ACC112 (cell line): ENCODE measurements around the gene B4GALT5.

ENCODE experiments used
- H2AFZ ChIP-seq: fragments of 200-600 bp; sonication (generic); one replicate; pipeline ENCODE4 v1.6.0; 2017; ENCODE audit warnings: antibody characterized with exemption, low read length; ENCODE audit not compliant: unreplicated experiment
- H3K27ac ChIP-seq: fragments of 200-600 bp; sonication (generic); 2 replicates; pipeline ENCODE4 v1.5.1; 2014; ENCODE audit warnings: low read depth, mild to moderate bottlenecking, antibody characterized with exemption, low read length, moderate library complexity
- H3K27me3 ChIP-seq: fragments of 200-600 bp; sonication (generic); 2 replicates; pipeline ENCODE4 v1.6.1; 2014; ENCODE audit warnings: mild to moderate bottlenecking, antibody characterized with exemption, low read length, moderate library complexity, mixed read lengths; ENCODE audit not compliant: insufficient read depth
- H3K36me3 ChIP-seq: fragments of 200-600 bp; sonication (generic); 2 replicates; pipeline ENCODE4 v1.6.1; 2016; ENCODE audit warnings: mild to moderate bottlenecking, antibody characterized with exemption, low read length, moderate library complexity, mixed read lengths; ENCODE audit not compliant: insufficient read depth
- H3K4me1 ChIP-seq: fragments of 200-600 bp; sonication (generic); one replicate; pipeline ENCODE4 v1.6.1; 2016; ENCODE audit warnings: low read length, mixed read lengths; ENCODE audit not compliant: insufficient read depth, unreplicated experiment, control insufficient read depth
- H3K4me3 ChIP-seq: fragments of 200-600 bp; sonication (generic); 2 replicates; pipeline ENCODE4 v1.5.1; 2014; ENCODE audit warnings: mild to moderate bottlenecking, low read depth, low read length
- H3K79me2 ChIP-seq: fragments of 200-600 bp; sonication (generic); one replicate; pipeline ENCODE4 v1.6.0; 2016; ENCODE audit warnings: low read length; ENCODE audit not compliant: control insufficient read depth, unreplicated experiment, insufficient read depth

Gene B4GALT5

GRCh38 chr20:49752201-49752903 is 38.7 kb upstream of the B4GALT5 start:
- Histone ChIP-seq H3K27me3 (no peaks in the 10 kb centered on the region), H3K36me3 (no peaks in the 10 kb centered on the region), H3K4me3 (no peak overlapping the region), H2AFZ (no peak overlapping the region), H3K79me2 (no peaks in the 10 kb centered on the region), H3K27ac (no peak overlapping the region), H3K4me1 (peaks cover 11% of the 10 kb centered on the region)

- Histone ChIP-seq H3K79me2 (no peaks in the 10 kb centered on the region), H3K27me3 (no peaks in the 10 kb centered on the region), H3K27ac (no peak overlapping the region), H3K36me3 (no peaks in the 10 kb centered on the region), H2AFZ (no peak overlapping the region), H3K4me3 (no peak overlapping the region), H3K4me1 (peaks cover 11% of the 10 kb centered on the region)
Observed at GRCh38 chr20:49751397-49751736, 37.7 kb upstream of the B4GALT5 start.

- peaks cover 11% of the 10 kb centered on the region for H3K4me1 ChIP-seq
- H3K27ac ChIP-seq: no peak overlapping the region
- H3K4me3 ChIP-seq: no peak overlapping the region
- no peaks in the 10 kb centered on the region for H3K79me2 ChIP-seq
- H2AFZ ChIP-seq: no peak overlapping the region
- H3K36me3 ChIP-seq: no peaks in the 10 kb centered on the region
- no peaks in the 10 kb centered on the region for H3K27me3 ChIP-seq
Observed at GRCh38 chr20:49750611-49751396, 37.1 kb upstream of the B4GALT5 start.

GRCh38 chr20:49749625-49750024 is 35.9 kb upstream of the B4GALT5 start:
- H2AFZ ChIP-seq: no peak overlapping the region
- H3K27ac ChIP-seq: no peak overlapping the region
- H3K4me3 ChIP-seq: no peak overlapping the region
- H3K79me2 ChIP-seq: no peaks in the 10 kb centered on the region
- H3K27me3 ChIP-seq: no peaks in the 10 kb centered on the region
- H3K36me3 ChIP-seq: no peaks in the 10 kb centered on the region
- H3K4me1 ChIP-seq: peaks cover 11% of the 10 kb centered on the region

- H2AFZ ChIP-seq: no peak overlapping the region
Observed at GRCh38 chr20:49748525-49748838, 34.8 kb upstream of the B4GALT5 start.

GRCh38 chr20:49747707-49748524 is 34.2 kb upstream of the B4GALT5 start:
- no peak overlapping the region for H3K4me3 ChIP-seq
- no peaks in the 10 kb centered on the region for H3K36me3 ChIP-seq
- H3K4me1 ChIP-seq: peaks cover 11% of the 10 kb centered on the region
- H2AFZ ChIP-seq: peak overlapping the region; percentile 76
- H3K27me3 ChIP-seq: no peaks in the 10 kb centered on the region
- H3K27ac ChIP-seq: peak overlapping the region; percentile 4; the same call in 1 of the 2 replicates
- no peaks in the 10 kb centered on the region for H3K79me2 ChIP-seq

More at GRCh38 chr20:49748525-49748838, 34.8 kb upstream of the B4GALT5 start:
- H3K4me3 ChIP-seq: no peak overlapping the region
- H3K79me2 ChIP-seq: no peaks in the 10 kb centered on the region
- no peaks in the 10 kb centered on the region for H3K27me3 ChIP-seq
- peaks cover 11% of the 10 kb centered on the region for H3K4me1 ChIP-seq
- no peak overlapping the region for H3K27ac ChIP-seq
- H3K36me3 ChIP-seq: no peaks in the 10 kb centered on the region

GRCh38 chr20:49742948-49743347 is 29.3 kb upstream of the B4GALT5 start:
- Histone ChIP-seq H3K4me1 (peaks cover 5% of the 10 kb centered on the region), H3K27me3 (no peaks in the 10 kb centered on the region), H3K79me2 (no peaks in the 10 kb centered on the region), H3K4me3 (no peak overlapping the region), H3K27ac (no peak overlapping the region), H3K36me3 (no peaks in the 10 kb centered on the region), H2AFZ (no peak overlapping the region)

- Histone ChIP-seq H3K79me2 (no peaks in the 10 kb centered on the region), H2AFZ (no peak overlapping the region), H3K4me3 (no peak overlapping the region), H3K27ac (no peak overlapping the region), H3K36me3 (no peaks in the 10 kb centered on the region), H3K27me3 (no peaks in the 10 kb centered on the region), H3K4me1 (no peaks in the 10 kb centered on the region)
Observed at GRCh38 chr20:49741977-49742376, 28.3 kb upstream of the B4GALT5 start.

GRCh38 chr20:49740807-49741206 is 27.1 kb upstream of the B4GALT5 start:
- Histone ChIP-seq H3K36me3 (no peaks in the 10 kb centered on the region), H3K27me3 (no peaks in the 10 kb centered on the region), H3K4me3 (no peak overlapping the region), H3K4me1 (no peaks in the 10 kb centered on the region), H3K79me2 (no peaks in the 10 kb centered on the region), H3K27ac (no peak overlapping the region), H2AFZ (no peak overlapping the region)

GRCh38 chr20:49739042-49739441 is 25.4 kb upstream of the B4GALT5 start:
- Histone ChIP-seq H2AFZ (no peak overlapping the region), H3K79me2 (no peaks in the 10 kb centered on the region), H3K4me1 (no peaks in the 10 kb centered on the region), H3K27me3 (no peaks in the 10 kb centered on the region), H3K36me3 (no peaks in the 10 kb centered on the region), H3K4me3 (no peak overlapping the region), H3K27ac (no peak overlapping the region)
